HepG2 (cell line): ENCODE data around the gene LATS1. TPM values are rescaled to one million over a fixed set of nuclear protein-coding genes. Genes with fewer than 3 reads are reported as not detected.
A peak's percentile ranks its signal among the peaks of the same experiment; 100 is the strongest.

Source experiments
- ATAC-seq: fragments of 200-7000 bp; cut with Tn5 transposase; 3 replicates; pipeline ENCODE4 v1.9.1; 2020; ENCODE audit warnings: mild to moderate bottlenecking, moderate library complexity
- Bru-seq: library from RNA; stranded (reverse); fragments of 400-500 nt; gene quantifications from one replicate; lab custom pipeline; 2021; lab: Mats Ljungman, UMichigan
- BruChase-seq, 2 experiments: library from RNA; stranded (reverse); fragments of 400-500 nt; gene quantifications; one replicate each; lab custom pipeline; 2021; lab: Mats Ljungman, UMichigan
- BruUV-seq: library from RNA; stranded (reverse); fragments of 400-500 nt; replicated peaks from 2 replicates; lab custom pipeline; 2021; lab: Mats Ljungman, UMichigan
- CTCF ChIA-PET: fragments of 300-600 bp; formaldehyde crosslinking; extraction: SDS; loops from one replicate; lab custom pipeline; 2021; ENCODE audit warnings: low total read pairs, inconsistent platforms, low intra/inter-chr PET ratio; lab: Yijun Ruan, JAX
- POLR2A ChIA-PET: fragments of 350-600 bp; sonication (Branson Sonifier 250); formaldehyde crosslinking; loops from one replicate; lab custom pipeline; 2020; ENCODE audit warnings: antibody characterized with exemption, inconsistent platforms; lab: Yijun Ruan, JAX
- DNase-seq: peaks from one replicate; pipeline ENCODE4 v3.0.0-alpha.2; 2015; ENCODE audit warnings: low spot score
- FAIRE-seq: peaks from 3 replicates; lab custom pipeline; 2011; peaks lifted over from hg19 to GRCh38; lab: Jason Lieb, UNC
- H2AFZ ChIP-seq: one replicate; pipeline ENCODE4 v1.6.1; 2011; ENCODE audit warnings: low read length, inconsistent platforms
- H3K27ac ChIP-seq: fragments of 300-600 bp; 3 replicates; pipeline ENCODE4 v1.8.0; 2011; ENCODE audit warnings: mixed run types, mild to moderate bottlenecking, mixed read lengths, low read length, inconsistent platforms; ENCODE audit not compliant: insufficient read depth; ENCODE audit errors: extremely low read length
- H3K27me3 ChIP-seq, 2 experiments: fragments of 200-600 bp in 1 of 2; 2 replicates in 1 of 2; 3 replicates in 1 of 2; pipeline versions ENCODE4 v1.6.0 to v1.8.0; 2011; ENCODE audit warnings: low read length in 2 of 2, mild to moderate bottlenecking in 2 of 2, moderate library complexity in 2 of 2, inconsistent platforms in 1 of 2; ENCODE audit not compliant: insufficient read depth in 2 of 2, control insufficient read depth in 1 of 2
- H3K36me3 ChIP-seq, 2 experiments: fragments of 200-600 bp in 1 of 2; replicated peaks in 1 of 2; 2 replicates in 1 of 2; 3 replicates in 1 of 2; pipeline versions ENCODE4 v1.5.1 to v1.8.0; 2011; ENCODE audit warnings: low read length in 2 of 2, inconsistent platforms in 1 of 2; ENCODE audit not compliant: insufficient read depth in 2 of 2, control insufficient read depth in 1 of 2
- H3K4me1 ChIP-seq: 2 replicates; pipeline ENCODE4 v1.5.1; 2012; ENCODE audit warnings: low read length, inconsistent platforms; ENCODE audit not compliant: insufficient read depth
- H3K4me2 ChIP-seq: 2 replicates; pipeline ENCODE4 v1.6.0; 2011; ENCODE audit warnings: low read depth, low read length, inconsistent platforms
- H3K4me3 ChIP-seq, 3 experiments: fragments of 200-600 bp in 1 of 3; sonication (generic), shearing (Covaris generic) in 1 of 3; replicated peaks in 1 of 3; 2 replicates each; pipeline ENCODE4 v1.5.1; 2011 to 2016; ENCODE audit warnings: low read length in 3 of 3, inconsistent platforms in 2 of 3, low read depth in 2 of 3, mild to moderate bottlenecking in 2 of 3, control low read depth in 1 of 3, mixed read lengths in 1 of 3; ENCODE audit not compliant: insufficient read depth in 1 of 3
- H3K79me2 ChIP-seq: one replicate; pipeline ENCODE4 v1.6.1; 2011; ENCODE audit warnings: low read length, inconsistent platforms; ENCODE audit not compliant: insufficient read depth
- H3K9ac ChIP-seq: 2 replicates; pipeline ENCODE4 v1.6.0; 2011; ENCODE audit warnings: mild to moderate bottlenecking, low read depth, low read length, inconsistent platforms; ENCODE audit not compliant: insufficient read depth
- H3K9me3 ChIP-seq: 2 replicates; pipeline ENCODE4 v1.5.1; 2012; ENCODE audit warnings: mild to moderate bottlenecking, low read length
- H4K20me1 ChIP-seq: 2 replicates; pipeline ENCODE4 v1.6.0; 2011; ENCODE audit warnings: inconsistent platforms, mild to moderate bottlenecking, low read length, moderate library complexity; ENCODE audit not compliant: insufficient read depth
- ADNP ChIP-seq: sonication (generic); formaldehyde crosslinking; IDR thresholded peaks from 2 replicates; pipeline ENCODE4 v1.4.0; 2020; ENCODE audit warnings: missing genetic modification reagents
- ARNTL ChIP-seq: sonication (generic); formaldehyde crosslinking; IDR thresholded peaks from 2 replicates; pipeline ENCODE4 v1.4.0; 2020; ENCODE audit warnings: mild to moderate bottlenecking, missing genetic modification reagents
- ETV5 ChIP-seq: IDR thresholded peaks from 2 replicates; pipeline ENCODE4 v1.6.1; 2018; ENCODE audit warnings: missing biosample characterization, missing genetic modification reagents, inconsistent platforms, borderline replicate concordance
- FOSL2 ChIP-seq: sonication (generic); formaldehyde crosslinking; IDR thresholded peaks from 2 replicates; pipeline ENCODE4 v1.4.0; 2020; ENCODE audit warnings: missing genetic modification reagents
- GABPA ChIP-seq, 2 experiments: IDR thresholded peaks; 2 replicates each; pipeline ENCODE4 v1.6.1; 2011 to 2016; ENCODE audit warnings: low read depth in 2 of 2, low read length in 1 of 2, missing biosample characterization in 1 of 2, missing genetic modification characterization in 1 of 2
- GATAD2A ChIP-seq: IDR thresholded peaks from 2 replicates; pipeline ENCODE4 v1.6.1; 2016
- KDM5B ChIP-seq: sonication (generic); formaldehyde crosslinking; IDR thresholded peaks from 2 replicates; pipeline ENCODE4 v1.4.0; 2020; ENCODE audit warnings: missing genetic modification reagents, mild to moderate bottlenecking, borderline replicate concordance
- LRRFIP1 ChIP-seq: sonication (generic); formaldehyde crosslinking; conservative IDR thresholded peaks from 2 replicates; pipeline ENCODE4 v1.4.0; 2020; ENCODE audit warnings: missing genetic modification reagents
- NFYB ChIP-seq: sonication (generic); formaldehyde crosslinking; IDR thresholded peaks from 2 replicates; pipeline ENCODE4 v1.4.0; 2020; ENCODE audit warnings: missing genetic modification reagents
- SMYD3 ChIP-seq: sonication (generic); formaldehyde crosslinking; IDR thresholded peaks from 2 replicates; pipeline ENCODE4 v1.8.1; 2023; ENCODE audit warnings: mild to moderate bottlenecking, missing genetic modification reagents
- SNAI1 ChIP-seq: sonication (generic); formaldehyde crosslinking; IDR thresholded peaks from 2 replicates; pipeline ENCODE4 v1.5.0; 2020; ENCODE audit warnings: mild to moderate bottlenecking, missing genetic modification reagents, borderline replicate concordance
- ZBTB34 ChIP-seq: sonication (generic); formaldehyde crosslinking; IDR thresholded peaks from 2 replicates; pipeline ENCODE4 v1.8.0; 2022; ENCODE audit warnings: mild to moderate bottlenecking, missing genetic modification reagents
- ZNF556 ChIP-seq: sonication (generic); formaldehyde crosslinking; IDR thresholded peaks from 2 replicates; pipeline ENCODE4 v1.4.0; 2020; ENCODE audit warnings: mild to moderate bottlenecking, missing genetic modification reagents, borderline replicate concordance
- WGBS: methylation state at CpG from one replicate; pipeline ENCODE4 v1.1.6; 2017; ENCODE audit warnings: low lambda C conversion rate; 5-methylcytosine and 5-hydroxymethylcytosine counted together
- in situ Hi-C: cut with HindIII; loops from 2 replicates; pipeline ENCODE4 v1.10.0; 2017; ENCODE audit warnings: low pct_unique_long_range_greater_than_20kb; ENCODE audit not compliant: extremely low pct_ligation_motif_present
- intact Hi-C: fragments of 100-400 bp; cut with micrococcal nuclease; formaldehyde crosslinking; loops from one replicate; pipeline ENCODE4 v1.10.0; 2022; ENCODE audit not compliant: unreplicated experiment
- long read RNA-seq, 2 experiments: library from RNA in 1 of 2; library from polyadenylated mRNA in 1 of 2; stranded (forward) in 1 of 2; unstranded in 1 of 2; transcript quantifications; one replicate each; pipeline ENCODE4 v2.0.0, GENCODE V29; 2019 to 2022
- polyA minus RNA-seq, 3 experiments: library from RNA; depleted of rRNA, polyadenylated mRNA; stranded (reverse); fragments of >200 nt; gene quantifications; 2 replicates each; pipeline ENCODE4 v1.2.3, GENCODE V29; 2011; ENCODE audit warnings: low replicate concordance in 1 of 3
- polyA plus RNA-seq, 8 experiments: library from polyadenylated mRNA; depleted of rRNA in 3 of 8; stranded (reverse) in 7 of 8; unstranded in 1 of 8; fragments of >200 nt; fragmentation: Illumina TruSeq in 4 of 8; extraction: Trizol in 4 of 8; gene quantifications; 2 replicates each; pipeline versions ENCODE4 v1.2.1 to v1.2.3, GENCODE V29; 2011 to 2016; ENCODE audit warnings: low read depth in 4 of 8, missing spikeins in 1 of 8, mixed read lengths in 1 of 8; ENCODE audit not compliant: insufficient read depth in 1 of 8
- total RNA-seq, 5 experiments: library from RNA; depleted of rRNA; stranded (reverse); fragments of >200 nt; fragmentation: Illumina TruSeq; extraction: Trizol; gene quantifications; 2 replicates each; pipeline ENCODE4 v1.2.3, GENCODE V29; 2016; ENCODE audit warnings: low read depth in 1 of 5

Gene LATS1
- total RNA-seq (2016; rRNA removed; fragmentation: Illumina TruSeq; extraction: Trizol) = 12.6 and 16.4 TPM in 2 replicates
- total RNA-seq (2016; cell fraction: cytosol; rRNA removed; fragmentation: Illumina TruSeq; extraction: Trizol; ENCODE audit: low read depth) = 8.1 and 10.9 TPM in 2 replicates
- total RNA-seq (2016; cell fraction: insoluble cytoplasmic fraction; rRNA removed; fragmentation: Illumina TruSeq; extraction: Trizol) = 12.6 and 15.5 TPM in 2 replicates
- 11.0 and 12.1 TPM in 2 replicates for total RNA-seq (2016; cell fraction: membrane; rRNA removed; fragmentation: Illumina TruSeq; extraction: Trizol)
- total RNA-seq (2016; cell fraction: nucleus; rRNA removed; fragmentation: Illumina TruSeq; extraction: Trizol) = 16.5 and 18.6 TPM in 2 replicates
- 9.9 TPM in 2 replicates for polyA plus RNA-seq (2011; rRNA removed)
- 6.1 and 8.1 TPM in 2 replicates for polyA plus RNA-seq (2011; cell fraction: cytosol; rRNA removed)
- 11.4 and 11.9 TPM in 2 replicates for polyA plus RNA-seq (2011; cell fraction: nucleus; rRNA removed)
- 11.4 and 11.7 TPM in 2 replicates for polyA plus RNA-seq (2012)
- 0.65 and 0.83 TPM in 2 replicates for polyA plus RNA-seq (2016; cell fraction: cytosol; fragmentation: Illumina TruSeq; extraction: Trizol; ENCODE audit: low read depth)
- 11.7 and 12.4 TPM in 2 replicates for polyA plus RNA-seq (2016; cell fraction: insoluble cytoplasmic fraction; fragmentation: Illumina TruSeq; extraction: Trizol; ENCODE audit: low read depth)
- polyA plus RNA-seq (2016; cell fraction: membrane; fragmentation: Illumina TruSeq; extraction: Trizol; ENCODE audit: low read depth) = 2.1 and 2.4 TPM in 2 replicates
- polyA plus RNA-seq (2016; cell fraction: nucleus; fragmentation: Illumina TruSeq; extraction: Trizol; ENCODE audit: insufficient read depth, low read depth) = 19.1 and 22.3 TPM in 2 replicates
- polyA minus RNA-seq (2011; rRNA and poly(A)+ RNA removed; ENCODE audit: low replicate concordance) = 15.2 and 18.5 TPM in 2 replicates
- polyA minus RNA-seq (2011; cell fraction: cytosol; rRNA and poly(A)+ RNA removed) = 17.5 and 19.1 TPM in 2 replicates
- polyA minus RNA-seq (2011; cell fraction: nucleus; rRNA and poly(A)+ RNA removed) = 46.6 and 53.5 TPM in 2 replicates
- percentile 89 among the genes with signal in this experiment for Bru-seq, nascent RNA
- BruChase-seq, experiment 1, labeled RNA remaining after a 6-hour chase = percentile 89 among the genes with signal in this experiment
- BruChase-seq, experiment 2, labeled RNA remaining after a 2-hour chase = percentile 90 among the genes with signal in this experiment
- long read RNA-seq, experiment 1, partial matches to known transcripts = 1 of 4 reads
- long read RNA-seq, experiment 1, other reads (novel, unspliced or antisense) = 2 of 4 reads
- long read RNA-seq, experiment 2, partial matches to known transcripts = 1 of 23 reads
- long read RNA-seq, experiment 2, other reads (novel, unspliced or antisense) = 19 of 23 reads

- ChIA-PET POLR2A (interaction anchor here (0.7 to 3.7 kb wide), 21 partner anchors 8 to 207 kb away, joined by 3 to 77 read pairs (median 5); partner anchors contain the start of genes GINM1, KATNA1, NUP43 and PCMT1), CTCF (no interaction called here)
- intact Hi-C loops = loop anchor here (5.0 kb wide), 1 partner anchor 151 kb away; the partner anchor contains the start of gene GINM1
- no TSS peak for BruUV-seq
- Histone ChIP-seq H3K4me3 (peak within 1 kb of the TSS; percentile 79 to 97 (median 96)), H4K20me1 (peaks cover 18% of the 10 kb centered on the region), H3K4me1 (peaks cover 23% of the 10 kb centered on the region), H3K36me3 (peaks cover 0 to 4% of the 10 kb centered on the region in 2 experiments; a peak in 1 of 5 replicates), H3K79me2 (peaks cover 53% of the 10 kb centered on the region), H3K9me3 (no peaks in the 10 kb centered on the region), H3K4me2 (peak within 1 kb of the TSS; percentile 84), H2AFZ (peak within 1 kb of the TSS; percentile 88), H3K27me3 (no peaks in the 10 kb centered on the region; a peak in 1 of 5 replicates), H3K9ac (peak within 1 kb of the TSS; percentile 100), H3K27ac (peak within 1 kb of the TSS; percentile 97)
- WGBS = 3% methylated on average over 35 of the region's 82 CpGs
- no peak for FAIRE-seq
- in situ Hi-C loops = loop anchor here (10.0 kb wide), 1 partner anchor 153 kb away; the partner anchor contains the start of gene GINM1
- DNase-seq = peak; percentile 81
- ATAC-seq = peak; percentile 94
- peak; percentile 81 for TF ChIP-seq ETV5
- no peak; the same call in 1 of the 2 replicates for TF ChIP-seq FOSL2 (CRISPR knock-in tag)
- TF ChIP-seq GABPA (IDR thresholded peaks at IDR 0.05; ENCODE audit: low read depth, low read length) = peak; percentile 82
- TF ChIP-seq GABPA (CRISPR knock-in tag; IDR thresholded peaks at IDR 0.05; ENCODE audit: low read depth) = peak; percentile 87
- peak; percentile 78; the same call in 1 of the 2 replicates for TF ChIP-seq ARNTL (CRISPR knock-in tag)
- peak; percentile 24 for TF ChIP-seq NFYB
- TF ChIP-seq ZNF556 (CRISPR knock-in tag) = peak; percentile 99; the same call in 1 of the 2 replicates
- peak; percentile 44; the same call in 1 of the 2 replicates for TF ChIP-seq GATAD2A (CRISPR knock-in tag)
- peak; percentile 44; the same call in 1 of the 2 replicates for TF ChIP-seq SMYD3 (CRISPR knock-in tag)
- no peak for TF ChIP-seq ZBTB34 (CRISPR knock-in tag)
- no peak for TF ChIP-seq ADNP (CRISPR knock-in tag)
- TF ChIP-seq SNAI1 (CRISPR knock-in tag) = peak; percentile 82; the same call in 1 of the 2 replicates
- peak; percentile 99 for TF ChIP-seq KDM5B (CRISPR knock-in tag)
- TF ChIP-seq LRRFIP1 (CRISPR knock-in tag) = no peak
Observed at GRCh38 chr6:149717588-149718458, at the start of gene LATS1. Gene LATS1 (minus strand): TSS chr6:149718101. CDS start chr6:149702126, 15,975 bp downstream.
